ENCODE results near the gene BARHL2.
A peak's percentile ranks its signal among the peaks of the same experiment; 100 is the strongest.

The BARHL2 gene

DNA sequence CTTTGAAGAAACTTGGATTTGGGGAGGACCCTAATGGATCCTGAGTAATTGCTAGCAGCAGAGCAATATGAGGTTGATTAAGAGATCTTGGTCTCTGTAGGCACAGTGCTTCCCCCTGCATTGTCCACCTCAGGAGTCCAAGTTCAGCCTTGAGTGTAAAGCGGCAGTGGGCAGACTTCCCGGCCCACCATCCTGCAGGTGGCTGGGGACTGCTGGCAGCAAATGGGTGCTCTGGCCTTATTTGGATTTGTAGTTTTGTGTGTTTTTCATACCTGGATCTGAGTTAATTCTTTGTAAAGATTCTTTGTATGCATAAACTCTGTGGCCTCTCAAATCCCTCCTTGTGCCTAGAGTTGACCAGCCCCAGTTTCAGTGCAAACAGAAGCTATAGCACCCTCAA is 7.6 kb downstream of the BARHL2 start:
- no peak for ATAC-seq

DNA sequence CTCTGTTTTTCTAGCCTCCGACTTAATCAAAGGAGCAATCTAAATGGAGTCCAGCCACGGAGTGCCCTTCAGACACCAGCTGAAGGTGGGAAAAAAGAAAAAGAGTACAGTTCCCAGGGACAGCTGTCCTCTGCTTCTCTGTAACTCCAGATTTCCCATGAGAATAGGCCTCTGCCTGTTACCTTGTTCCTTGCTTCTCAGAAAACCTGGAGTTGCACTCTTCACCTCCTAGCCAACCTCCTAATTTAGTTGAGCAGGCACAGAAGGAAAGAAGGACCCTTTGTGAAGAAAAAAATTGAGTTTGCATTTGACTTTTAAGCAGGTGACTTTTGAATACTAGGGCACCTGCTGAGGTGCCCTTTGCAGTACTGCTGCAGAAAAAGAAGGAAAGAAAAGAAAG is 8.3 kb downstream of the BARHL2 start:
- ATAC-seq: no peak

DNA sequence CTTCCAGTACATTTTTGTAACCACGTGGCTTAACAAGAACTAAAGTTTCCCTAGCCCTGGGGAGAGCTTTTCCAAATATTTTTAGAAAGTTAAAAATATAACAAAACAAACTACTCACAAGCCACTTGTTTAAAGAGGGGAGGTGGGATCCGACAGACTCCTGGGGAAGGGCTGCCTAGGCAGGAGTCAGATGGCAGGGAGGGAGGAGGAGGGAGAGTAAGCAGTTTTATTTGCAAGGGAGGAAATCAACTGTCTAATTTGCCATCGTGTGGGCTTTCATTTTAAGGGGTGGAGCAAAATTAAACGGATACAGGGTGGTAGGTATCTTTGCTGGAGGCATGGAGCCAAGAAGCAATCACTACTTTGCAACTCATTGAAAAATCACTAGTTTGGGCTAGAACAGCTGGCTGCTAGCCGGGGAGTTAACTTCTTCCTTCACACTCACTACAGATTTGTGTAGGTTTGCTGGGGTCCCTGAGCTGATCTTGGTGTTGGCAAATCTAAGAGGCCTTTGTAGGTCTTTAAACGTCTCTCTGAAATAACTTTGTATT is 8.8 kb downstream of the BARHL2 start:
- ATAC-seq: no peak

DNA sequence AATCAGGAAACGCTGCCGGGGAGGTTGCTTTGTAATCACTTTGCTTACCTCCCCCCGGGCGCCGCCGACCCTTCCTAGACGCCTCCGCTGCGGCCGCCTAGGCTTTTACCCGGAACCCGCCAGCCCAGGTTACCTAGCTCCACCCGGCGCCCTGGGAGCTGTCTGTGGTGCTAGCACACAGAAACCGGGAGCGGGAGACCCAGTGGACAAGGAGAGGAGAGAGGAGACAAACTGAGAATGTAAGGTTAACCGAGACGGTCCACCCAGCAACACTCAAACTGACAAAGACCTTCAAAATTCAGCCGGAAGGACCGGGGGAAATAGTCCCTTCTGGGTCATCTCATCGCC is 9.8 kb downstream of the BARHL2 start:
- peak in 1 of 2 donors; percentile 44 for ATAC-seq

DNA sequence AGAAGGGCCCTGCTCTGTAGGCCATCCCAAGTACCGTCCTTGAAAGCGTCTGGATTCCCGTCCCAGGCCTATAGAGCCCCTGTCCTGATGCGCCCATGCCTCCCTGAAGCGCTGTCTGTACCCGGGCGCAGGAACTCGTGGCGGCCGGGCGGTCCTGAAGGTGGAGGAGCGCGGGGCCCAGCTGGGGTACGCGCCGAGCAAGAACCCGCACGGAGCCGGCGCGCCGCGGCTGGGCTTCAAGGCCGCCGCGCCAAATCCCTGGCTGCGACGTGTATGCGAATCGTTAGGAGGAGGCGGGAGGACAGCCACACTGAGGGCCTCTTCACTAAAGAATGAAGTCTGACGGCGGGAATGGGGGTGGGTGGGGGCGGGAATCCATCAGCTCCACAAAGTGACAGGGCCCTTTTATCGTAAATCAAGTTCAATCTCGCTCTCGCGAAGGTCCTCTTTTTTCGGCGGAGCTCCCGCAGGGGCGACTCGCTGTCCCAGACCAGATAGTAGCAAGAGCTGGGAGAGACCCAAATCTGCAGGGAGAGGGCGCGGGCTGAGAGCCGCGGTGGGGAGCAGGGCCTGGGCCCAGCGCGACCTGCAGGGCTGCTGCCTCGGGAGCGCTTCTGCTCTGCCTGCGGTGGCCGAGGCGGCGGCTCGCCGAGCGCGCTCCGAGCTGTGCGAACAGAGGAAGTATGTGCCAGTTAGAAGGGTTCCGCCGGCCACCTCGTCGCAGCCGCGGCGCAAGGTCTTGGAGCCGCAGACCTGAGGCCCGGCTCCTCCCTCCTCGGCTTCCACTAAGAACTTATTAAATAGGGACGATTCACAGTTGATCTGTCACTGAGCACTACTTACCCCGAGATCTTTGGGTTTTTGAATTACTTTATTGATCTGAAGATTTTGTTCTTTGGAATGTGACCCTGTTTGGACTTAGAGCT is 10.4 kb downstream of the BARHL2 start:
- peak in 1 of 2 donors; percentile 49 for ATAC-seq

DNA sequence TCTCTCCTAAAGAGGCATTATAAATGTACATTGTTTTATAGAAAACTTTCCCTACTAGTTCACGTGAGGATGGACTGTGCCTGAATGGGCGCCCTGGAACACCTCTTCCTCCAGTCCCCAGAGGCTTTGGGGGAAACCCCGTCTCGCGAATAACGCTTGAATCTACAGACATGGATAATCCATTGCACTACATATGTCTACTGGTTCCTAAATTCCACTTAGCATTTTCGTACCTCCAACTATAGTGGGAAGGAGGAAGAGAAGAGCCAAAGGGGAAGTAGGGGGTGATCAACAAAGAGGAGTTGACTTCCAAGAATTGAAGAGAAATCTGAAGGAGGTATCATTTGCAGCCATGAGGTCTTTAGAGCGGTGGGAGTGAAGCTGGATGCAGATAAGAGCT is 11.1 kb downstream of the BARHL2 start:
- ATAC-seq: no peak

DNA sequence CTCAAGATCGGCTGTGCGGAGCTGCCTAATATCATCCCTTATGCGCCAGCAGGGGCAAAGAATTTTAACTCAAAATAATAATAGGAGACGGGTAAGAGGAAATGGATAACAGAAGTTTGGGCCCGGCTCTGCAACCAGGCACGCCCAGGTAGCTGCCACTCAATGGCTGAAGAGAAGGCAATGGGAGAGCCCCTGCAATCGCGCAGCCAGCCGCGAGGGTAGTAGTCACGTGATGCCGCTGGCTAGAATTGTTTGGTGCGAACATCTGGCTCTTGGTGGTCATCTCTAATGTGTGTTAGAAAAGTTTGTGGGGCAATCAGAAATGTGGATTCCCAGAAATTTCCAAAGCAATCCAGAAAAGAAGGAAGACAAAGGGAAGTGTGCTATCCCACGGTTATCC is 12.3 kb downstream of the BARHL2 start:
- no peak for ATAC-seq

DNA sequence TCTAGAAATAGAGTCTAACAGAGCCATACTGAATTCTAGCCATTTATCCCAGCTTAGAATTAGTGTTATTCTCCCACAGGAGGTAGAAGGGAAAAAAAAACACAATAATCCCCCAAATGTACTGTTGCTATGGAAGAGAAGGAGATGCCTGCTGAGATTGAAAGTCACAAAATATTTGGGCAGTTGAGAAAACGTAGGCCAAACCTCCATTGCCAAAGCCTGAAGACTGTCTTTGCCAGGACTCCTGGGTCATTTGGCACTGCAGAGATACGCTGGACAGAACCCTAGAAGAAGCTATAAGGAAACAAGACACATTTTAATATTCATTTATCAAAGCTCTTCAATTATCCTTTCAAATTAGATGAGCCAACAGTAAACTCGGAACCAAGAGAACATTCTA is 22.3 kb downstream of the BARHL2 start:
- no peak for ATAC-seq

DNA sequence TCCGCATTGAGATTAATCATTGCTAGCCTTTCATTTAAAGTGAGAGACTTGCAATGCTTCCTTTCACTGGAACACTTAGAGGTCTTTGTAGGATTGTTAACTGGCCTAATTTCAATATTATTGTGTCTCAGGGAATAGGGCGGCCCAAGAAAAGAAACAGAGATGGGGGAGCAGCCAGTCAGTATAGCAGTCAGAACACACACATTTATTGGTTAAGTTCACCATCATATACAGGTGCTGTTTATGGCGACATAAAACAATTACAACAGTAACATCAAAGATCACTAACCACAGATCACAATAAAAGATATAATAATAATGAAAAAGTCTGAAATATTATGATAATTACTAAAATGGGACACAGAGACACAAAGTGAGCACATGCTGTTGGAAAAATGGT is 29.4 kb downstream of the BARHL2 start:
- no peak for ATAC-seq

DNA sequence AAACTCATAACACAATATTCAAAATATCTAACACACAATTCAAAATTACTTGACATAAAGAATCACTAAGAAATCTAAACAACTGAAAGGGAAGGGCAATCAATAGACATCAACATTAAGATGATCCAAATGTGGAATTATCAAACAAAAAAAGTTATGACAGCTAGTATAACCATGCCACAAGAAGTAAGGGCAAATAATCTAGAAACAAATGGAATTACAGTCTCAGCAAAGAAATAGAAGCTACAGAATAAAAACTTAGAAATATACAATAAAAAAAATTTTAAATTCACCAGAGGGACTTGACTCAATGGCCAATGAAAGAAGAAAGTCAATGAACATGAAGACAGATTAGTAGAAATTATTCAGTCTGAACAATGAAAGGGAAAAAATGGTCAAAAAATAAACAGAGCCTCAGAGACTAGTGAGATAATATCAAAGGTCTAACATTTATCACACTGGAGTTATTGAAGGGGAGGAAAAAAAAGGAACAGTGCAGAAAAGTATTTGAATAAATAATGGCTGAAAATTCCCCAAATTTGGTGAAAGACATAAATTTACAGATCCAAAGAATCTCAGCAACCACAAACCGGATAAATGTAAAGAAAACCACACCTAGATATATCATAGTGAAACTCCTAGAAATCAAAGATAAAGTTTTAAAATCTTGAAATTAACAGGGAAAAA is 41.8 kb downstream of the BARHL2 start:
- no peak for ATAC-seq

DNA sequence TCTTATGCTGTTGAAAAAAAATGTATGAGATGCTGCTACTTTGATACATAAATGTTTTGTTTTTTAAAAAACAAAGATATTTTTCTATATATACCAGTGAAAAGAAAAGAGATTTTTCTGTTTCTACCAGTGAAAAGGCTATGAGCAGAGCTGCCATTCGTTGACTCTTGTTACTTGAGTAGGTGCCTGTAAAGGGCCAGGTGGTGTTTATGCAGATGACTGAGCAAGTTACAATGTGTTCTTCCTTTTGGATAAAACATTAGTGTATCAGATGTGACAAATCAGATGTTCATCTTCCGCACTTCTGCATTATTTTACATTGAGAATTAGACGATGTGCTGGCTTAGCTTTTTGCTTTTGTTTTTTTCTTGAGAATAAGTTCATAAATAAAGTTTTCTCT is 45.4 kb downstream of the BARHL2 start:
- no peak for ATAC-seq

DNA sequence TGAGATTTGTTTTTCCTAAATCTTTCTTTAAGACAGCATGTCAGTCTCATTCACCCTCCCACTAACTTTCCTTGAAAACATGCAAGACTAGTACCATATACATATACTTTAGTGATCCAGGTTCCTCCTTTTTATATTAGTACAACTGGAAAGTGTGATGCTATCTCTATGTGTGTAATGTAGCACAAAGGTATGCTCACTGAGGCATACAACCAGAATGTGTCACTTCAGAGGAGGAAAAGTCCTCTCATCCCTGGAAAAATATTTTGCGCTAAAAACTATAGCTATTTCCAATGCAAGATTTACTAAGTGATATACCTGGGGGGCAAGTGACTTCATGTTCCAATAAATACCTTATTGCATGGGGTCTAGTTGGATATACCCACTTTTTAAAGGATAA is 45.9 kb downstream of the BARHL2 start:
- ATAC-seq: no peak

Data from activated CD4-positive, CD25-positive, alpha-beta regulatory T cell treated with anti-CD3 and anti-CD28 coated beads, Interleukin-2, amount 50 U/mL, for 24 hours (primary cell).